Activated T-cell treated with anti-CD3 and anti-CD28 coated beads, Interleukin-2, amount 50 U/mL, for 1 hour (primary cell): ENCODE results near the gene CCDC13.

Experiments
- DNase-seq: peaks from one replicate; pipeline ENCODE4 v3.0.0-alpha.2; 2020

Gene CCDC13

DNA sequence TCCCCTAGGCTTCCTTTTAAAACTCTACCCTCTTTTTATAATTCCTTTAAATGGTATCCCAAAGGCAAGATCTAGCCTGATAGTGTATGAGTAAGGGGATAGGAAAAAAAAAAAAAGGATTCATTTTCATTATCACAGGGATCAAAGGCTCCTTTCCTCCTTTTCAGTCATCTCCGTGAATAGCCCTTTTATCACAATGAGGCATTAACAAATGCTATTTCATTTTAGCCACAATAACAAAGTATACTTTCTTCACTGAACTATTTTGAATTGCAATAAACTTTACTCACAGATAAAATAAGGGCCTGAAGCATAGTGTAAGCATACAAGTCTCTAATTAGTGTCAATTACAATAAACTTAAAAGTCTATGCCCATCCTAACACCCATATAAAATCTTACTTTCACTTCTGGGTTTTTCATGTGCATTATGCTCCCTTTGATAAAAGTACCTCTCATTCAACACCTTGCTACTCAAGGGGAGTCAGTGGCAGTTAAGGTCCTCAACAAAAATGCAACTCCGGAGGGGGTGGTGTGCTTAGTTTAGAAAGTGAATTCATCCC, 22.6 kb upstream of the CCDC13 start:
- no peak for DNase-seq

DNA sequence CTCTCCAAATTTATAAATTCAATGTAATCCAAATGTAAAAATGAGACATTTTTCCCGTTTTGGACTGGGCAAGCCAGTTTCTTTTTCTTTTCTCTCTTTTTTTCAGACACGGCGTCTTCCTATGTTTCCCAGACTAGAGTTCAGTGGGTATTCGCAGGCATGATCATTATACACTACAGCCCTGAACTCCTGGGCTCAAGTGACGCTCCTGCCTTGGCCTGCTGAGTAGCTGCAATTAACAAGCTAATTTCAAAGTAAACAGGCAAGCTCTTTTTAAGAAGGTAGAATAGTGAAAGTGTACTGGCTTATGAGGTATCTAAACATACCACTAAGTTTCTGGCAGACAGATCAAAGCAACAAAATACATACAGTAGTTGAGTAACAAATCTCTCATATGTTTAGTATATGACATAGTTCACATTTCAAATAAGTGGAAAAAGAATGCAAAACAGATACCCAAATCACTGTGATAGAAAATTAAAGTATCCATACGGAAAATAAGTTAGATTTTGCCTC, 17.7 kb upstream of the CCDC13 start:
- no peak for DNase-seq

DNA sequence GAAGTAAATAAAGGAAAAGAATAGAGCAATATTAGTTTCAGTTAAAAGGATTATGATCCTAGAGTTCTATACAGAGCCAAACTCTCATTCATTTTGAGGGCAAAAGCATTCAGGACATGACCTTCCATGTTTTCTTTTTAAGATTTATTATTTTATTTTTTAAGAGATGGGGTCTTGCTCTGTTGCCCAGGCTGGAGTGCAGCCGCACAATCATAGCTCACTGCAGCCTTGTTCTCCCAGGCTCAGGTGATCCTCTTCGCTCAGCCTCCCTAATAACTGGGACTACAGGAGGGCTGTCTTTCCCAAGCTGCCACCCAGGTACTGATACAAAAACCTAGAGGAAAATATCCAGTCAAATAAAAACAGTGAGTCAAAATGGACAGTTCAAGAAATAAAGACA, 13.6 kb upstream of the CCDC13 start:
- no peak for DNase-seq

DNA sequence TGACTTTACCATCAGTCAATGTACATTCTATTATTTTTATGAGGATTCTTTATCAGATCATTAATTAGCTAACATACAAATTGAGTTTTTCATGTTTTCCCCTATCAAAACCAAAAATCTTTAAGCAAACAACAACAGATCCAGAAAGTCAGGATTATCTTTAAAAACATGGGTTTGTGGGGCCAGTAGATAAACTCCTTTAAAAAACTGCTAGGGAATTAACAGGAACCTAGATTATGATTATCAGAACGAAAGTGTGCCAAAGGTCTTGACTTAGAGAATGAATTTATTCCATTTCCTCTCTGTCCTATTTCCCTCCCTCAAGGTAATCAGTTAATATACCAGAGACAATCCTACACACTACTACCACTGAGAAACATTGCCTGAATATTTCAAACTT, 13.2 kb upstream of the CCDC13 start:
- DNase-seq, result no peak

DNA sequence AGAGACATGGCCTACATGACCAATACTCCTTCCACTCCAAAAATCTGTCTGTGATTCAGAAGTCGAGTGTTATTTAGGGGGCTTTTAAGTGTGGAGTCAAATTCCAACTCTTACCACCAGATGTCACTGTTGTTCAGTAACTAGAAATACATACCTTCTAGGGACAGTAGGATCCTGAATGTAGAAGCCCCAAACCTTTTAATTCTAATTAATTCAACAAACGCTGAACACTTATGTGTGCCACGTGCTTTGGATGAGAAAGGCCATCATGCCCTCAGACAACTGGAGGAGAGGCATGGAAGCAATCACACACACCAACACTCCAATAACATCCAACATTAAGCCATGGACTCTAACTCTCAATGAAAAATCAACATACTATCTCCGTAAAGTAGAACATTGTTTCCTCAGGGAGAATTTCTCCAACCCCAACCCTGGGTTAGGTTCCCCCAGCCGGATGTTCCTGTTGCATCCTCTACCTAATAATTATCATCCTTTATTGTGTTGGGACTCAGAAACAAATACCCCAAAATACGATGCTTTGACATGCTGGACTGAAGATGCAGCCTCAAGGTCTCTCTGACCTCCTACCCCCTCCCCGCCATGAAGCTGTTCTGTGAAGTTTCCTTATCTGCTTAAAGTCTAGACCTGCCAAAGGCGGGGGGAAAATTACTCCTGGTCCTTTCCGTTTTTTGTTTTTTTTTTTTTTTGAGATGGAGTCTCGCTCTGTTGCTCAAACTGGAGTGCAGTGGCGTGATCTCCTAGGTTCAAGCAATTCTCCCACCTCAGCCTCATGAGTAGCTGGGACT, 8.0 kb upstream of the CCDC13 start:
- DNase-seq, result no peak

DNA sequence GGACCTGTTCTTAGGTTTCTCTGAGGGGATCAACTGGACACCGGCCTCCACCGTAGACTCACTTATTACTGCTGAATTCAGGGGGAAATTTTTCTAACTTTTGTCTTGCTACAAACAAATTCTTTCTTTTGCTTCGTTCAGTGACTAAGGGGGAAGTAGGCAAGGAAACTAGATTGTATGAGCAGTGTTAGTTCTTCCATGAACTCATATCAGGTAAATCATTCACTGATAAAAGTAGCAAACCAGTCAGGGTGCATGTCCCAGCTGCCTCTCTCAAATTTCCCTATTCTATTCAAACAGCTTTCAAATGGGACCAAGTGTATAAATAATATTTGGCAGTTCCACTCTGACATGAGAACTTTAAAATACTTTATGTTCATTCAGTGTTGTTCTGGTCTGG, 7.3 kb upstream of the CCDC13 start:
- DNase-seq, result no peak

DNA sequence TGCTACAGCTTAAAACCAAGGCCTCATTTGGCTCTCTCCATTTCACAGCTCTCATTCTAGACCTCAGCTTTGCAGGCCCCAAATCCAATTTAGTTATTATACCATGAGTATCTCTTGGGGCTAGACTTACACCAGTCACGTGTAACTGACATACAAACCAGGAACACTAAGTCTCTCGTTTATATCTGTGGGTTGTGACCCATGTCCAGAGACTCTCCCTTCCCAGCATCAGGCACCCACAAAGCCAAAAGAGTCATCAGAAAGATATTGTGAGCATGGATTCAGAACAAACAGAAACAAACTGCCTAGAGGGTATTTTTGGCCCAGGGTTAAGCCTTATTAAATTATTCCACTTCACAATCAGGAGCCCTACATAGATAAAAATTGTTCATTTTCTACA, 5.6 kb upstream of the CCDC13 start:
- DNase-seq, result no peak

DNA sequence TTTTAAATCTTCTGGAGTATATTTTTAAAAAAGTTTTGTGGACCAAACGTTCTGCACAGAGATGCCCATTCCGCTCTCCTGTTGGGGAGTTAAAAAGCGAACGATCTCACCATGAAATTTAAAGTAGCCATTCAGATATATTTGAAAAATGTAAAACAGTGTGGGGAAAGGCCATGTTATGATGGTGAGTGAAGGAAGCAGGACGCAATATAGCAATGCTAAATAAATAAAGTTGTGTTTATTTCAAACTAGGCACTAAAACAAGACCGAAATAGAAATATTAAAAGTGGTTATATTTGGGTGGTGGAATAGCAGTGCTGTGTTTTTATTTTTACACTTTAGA, 327 bp upstream of the CCDC13 start:
- DNase-seq, result no peak

DNA sequence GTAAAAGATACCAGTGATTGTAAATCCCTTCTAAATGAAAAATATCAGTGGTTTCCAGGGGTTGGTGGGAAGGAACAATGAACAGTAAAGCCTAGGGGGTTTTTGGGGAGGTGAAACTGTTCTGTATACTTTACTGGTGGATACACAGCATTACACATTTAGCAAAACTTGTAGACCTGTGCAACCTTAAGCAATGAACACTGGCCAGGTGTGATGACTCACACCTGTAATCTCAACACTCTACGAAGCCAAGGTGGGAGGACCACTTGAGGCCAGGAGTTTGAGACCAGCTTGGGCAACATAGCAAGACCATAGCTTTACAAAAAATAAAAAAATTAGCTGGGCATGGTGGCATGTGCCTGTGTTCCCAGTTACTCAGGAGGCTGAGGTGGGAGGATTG, 1.8 kb downstream of the CCDC13 start:
- no peak for DNase-seq

DNA sequence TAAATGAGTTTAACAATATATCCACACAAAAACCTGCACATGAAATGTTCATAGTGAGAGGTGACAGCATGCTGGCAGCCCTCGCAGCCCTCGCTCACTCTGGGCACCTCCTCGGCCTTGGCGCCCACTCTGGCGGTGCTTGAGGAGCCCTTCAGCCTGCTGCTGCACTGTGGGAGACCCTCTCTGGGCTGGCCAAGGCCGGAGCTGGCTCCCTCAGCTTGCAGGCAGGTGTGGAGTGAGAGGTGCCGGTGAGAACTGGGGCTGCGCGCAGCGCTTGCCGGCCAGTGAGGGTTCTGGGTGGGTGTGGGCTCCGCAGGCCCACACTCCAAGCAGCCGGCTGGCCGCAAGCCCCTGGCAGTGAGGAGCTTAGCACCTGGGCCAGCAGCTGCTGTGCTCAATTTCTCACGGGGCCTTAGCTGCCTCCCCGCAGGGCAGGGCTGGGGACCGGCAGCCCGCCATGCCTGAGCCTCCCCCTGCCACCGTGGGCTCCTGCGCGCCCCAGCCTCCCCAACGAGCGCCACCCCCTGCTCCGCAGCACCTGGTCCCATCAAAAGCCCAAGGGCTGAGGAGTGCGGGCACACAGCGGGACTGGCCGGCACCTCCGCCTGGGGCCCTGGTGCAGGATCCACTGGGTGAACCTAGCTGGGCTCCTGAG, 3.4 kb downstream of the CCDC13 start:
- DNase-seq, result no peak

DNA sequence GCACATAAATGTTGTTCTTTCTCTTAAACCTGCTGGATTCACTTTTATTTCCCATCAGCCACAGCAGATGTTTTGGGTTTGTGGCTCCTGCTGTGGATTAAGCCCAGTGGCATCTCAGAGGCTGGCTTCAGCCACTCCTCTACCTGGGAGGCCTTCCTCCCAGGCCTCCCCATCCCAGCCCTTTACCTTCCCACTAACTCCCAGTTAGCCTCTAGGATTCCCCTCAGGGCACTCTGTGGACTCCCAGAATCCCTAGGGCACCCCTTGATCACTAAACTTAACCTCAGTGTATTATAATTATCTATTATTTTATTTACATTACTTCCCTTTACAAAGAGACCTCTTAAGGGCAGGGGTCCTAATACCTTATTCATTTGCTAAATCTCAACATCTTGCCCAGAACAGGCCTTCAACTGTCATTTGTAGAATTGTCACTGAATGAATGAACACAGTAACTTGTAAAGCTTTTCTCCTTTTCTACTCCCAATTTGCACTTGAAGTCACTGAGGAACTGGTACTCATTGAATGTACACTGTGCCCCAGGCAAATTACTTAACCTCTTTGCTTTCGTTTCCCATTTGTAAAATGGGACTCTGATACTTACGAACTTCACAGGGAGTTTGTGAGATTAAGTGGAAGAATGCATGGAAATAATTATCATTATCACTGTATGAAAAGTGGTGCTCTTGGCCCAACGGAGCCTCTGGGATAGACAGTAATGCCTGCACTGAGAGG, 8.3 kb downstream of the CCDC13 start:
- no peak for DNase-seq

DNA sequence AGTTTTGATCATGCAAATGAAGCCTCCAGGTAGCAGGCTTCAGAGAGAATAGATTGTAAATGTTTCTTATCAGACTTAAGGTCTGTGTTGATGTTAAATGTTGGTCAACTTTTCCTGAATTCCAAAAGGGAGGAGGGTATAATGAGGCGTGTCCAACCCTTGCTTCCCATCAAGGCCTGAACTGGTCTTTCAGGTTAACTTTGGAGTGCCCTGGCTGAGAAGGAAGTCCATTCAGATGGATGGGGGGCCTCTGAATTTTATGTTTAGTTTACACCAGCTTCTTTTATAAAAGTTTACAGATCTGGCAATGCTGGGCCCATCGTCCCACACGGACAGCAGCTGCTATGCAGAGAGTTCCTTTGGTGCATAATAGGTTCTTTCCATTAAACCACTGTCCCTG, 8.9 kb downstream of the CCDC13 start:
- no peak for DNase-seq

DNA sequence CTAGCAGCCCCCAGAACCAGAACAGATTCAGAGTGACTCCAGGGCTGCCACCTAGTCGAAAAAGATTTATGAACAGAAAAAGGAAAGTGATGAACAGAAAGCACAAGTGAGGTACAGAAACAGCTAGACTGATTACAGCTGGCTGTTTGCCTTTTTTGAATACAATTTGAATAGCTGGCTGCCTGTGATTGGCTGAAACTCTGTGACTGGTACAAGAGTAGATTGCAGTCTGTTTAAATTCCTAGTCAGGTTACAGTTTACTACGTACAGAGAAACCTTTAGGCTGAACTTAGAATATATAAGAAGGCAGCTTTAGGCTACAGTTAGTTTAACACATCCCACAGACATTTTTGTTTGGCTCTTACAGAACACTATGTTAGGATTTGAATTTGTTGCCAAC, 10.0 kb downstream of the CCDC13 start:
- DNase-seq, result no peak

DNA sequence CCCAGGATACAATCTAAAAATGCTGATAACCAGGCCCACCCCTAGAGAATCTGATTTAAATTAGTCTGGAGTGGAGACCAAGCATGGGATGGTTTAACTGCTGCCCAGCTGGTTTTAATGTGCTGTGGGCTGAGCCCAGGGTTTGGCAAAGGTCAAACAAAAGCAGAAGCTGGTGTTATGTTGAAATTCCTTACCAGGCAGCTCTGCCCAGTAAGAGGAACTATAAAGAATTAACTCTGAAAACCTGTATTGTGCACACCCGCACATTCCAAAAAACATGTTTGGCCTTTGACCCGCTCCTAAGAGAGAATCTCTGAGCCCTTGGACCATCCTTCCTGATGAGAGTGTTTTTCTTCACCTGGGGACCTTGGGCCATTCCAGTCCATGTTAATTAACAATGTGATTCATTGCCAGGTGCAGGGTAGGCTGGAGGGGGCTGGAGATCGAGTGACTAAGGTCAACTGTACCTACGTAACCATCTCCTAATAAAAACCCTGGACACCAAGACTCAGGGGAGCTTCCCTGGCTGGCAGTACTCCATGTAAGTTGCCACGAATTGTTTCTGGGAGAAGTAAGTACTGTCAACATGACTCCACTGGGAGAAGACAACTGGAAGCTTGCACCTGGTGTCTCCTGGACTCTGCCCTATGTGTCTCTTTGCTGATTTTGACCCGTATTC, 10.9 kb downstream of the CCDC13 start:
- no peak for DNase-seq

DNA sequence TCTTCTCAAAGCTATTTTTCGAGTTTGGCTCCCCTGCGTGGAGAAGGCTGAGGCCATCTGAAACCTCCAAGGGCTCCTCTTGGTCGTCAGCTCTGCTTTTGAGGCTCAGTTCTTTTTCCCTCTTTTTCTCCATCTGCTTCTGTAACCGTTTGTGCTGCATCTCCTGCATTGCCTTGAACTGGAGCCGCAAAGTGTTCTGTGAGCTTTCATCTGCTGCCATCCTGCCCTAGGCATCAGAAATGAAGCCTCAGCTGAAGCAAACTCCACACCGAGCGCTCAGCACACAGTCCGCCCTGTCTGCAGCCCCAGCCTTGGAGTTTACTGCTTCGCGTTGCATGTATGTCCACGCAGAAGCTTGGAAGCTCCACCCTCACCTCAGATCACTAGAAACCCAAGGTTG, 14.9 kb downstream of the CCDC13 start:
- DNase-seq, result no peak

DNA sequence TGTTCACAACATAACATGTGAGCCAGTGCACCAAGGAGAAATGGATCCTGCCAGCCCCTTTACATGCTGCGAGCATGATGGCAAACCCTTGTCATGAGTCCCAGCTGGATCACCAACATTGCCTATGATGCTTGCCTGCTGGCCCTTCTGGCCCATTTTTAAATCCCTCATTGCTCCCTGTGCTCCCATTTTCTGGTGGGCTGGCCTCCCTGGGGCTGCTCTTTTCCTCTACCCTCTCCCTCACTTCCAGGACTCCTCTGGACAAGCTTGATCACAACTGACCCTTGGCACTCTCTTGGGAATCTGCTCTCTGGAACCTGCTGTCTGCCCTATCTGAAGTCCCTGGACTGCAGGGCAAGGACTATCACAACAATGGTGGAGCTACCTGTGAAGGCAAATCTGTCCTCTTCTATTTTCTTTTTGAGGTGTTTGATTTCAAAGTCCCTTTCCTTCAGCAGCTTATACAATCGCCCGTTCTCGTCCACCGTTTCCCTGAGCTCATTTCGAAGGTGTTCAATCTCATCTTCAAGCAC, 16.3 kb downstream of the CCDC13 start:
- DNase-seq, result no peak

DNA sequence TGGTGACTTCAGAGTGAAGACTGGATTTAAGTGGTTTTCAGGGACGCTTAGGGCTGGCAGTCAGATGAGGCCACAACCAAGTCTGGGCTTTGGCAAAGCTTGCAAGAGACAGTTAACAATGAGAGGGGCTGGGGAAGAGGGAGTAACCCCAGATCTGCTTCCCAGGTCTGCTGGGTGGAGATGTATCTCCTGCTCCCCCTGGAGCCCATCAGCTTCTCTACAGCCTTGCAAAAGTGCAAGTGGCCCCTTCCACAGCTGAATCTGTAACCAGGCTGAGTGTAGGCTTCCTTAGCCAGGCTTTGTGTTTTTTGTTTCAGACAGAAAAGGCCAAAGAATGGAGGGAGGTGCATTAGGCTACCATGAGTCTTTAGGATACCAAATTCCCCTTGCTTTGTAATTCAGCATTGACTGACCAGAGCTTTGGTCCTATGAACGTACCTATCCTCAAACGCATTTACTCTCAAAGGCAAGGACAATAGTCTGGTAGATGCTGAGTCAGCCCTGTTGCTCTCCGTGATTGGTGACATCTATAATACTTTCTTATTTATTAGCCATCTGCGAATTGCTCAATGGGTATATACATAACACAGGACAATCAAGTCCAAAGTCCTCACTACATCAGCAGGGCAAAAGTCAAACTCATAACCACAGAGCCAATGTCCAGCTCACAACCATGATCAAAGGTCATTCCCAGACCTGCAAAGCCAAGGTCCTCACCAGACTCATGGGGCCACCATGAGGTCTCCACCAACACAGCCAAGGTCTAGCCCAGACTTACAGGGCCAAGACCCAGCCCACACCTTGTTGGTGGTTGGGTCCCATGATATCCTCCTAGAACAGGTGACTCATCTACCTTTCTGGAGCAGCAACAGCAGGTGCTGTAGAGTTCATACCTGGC, 17.1 kb downstream of the CCDC13 start:
- DNase-seq, result no peak

DNA sequence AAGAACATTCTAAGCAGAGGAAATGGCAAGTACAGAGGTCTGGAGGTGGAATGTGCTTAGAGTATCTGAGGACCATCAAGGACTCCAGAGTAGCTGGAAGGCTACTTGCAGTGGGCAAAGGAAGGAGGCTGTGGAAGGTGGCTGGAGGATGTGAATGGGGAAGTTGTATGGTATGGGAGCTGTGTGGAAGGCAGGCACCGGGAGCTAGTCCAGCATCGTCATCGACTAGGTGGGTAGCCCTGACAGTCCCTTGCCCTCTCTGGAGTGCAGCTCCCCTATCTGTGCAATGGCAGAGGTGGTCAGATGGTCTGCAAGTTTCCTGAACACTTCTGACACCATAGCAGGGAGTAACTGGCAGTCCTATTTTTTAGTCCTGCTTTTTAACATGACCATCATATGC, 19.3 kb downstream of the CCDC13 start:
- no peak for DNase-seq

DNA sequence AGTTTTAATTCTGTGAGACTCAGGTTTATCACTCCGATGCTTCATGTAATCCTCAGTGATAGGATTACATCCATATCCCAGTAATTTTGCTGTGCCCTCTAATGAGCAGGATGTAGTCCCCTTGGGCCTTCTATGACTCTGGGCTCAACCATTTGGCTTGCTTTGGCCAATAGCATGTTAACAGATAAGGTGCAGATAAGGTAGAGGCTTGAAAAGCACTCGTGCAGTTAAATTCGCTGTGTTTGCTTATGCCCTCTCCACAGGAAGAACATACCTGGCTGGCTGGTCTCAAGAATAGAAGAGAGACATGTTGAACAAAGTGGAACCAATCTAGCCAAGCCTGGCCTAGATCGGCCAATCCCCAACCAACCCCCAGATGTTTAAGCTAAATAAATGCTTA, 20.1 kb downstream of the CCDC13 start:
- DNase-seq, result no peak

DNA sequence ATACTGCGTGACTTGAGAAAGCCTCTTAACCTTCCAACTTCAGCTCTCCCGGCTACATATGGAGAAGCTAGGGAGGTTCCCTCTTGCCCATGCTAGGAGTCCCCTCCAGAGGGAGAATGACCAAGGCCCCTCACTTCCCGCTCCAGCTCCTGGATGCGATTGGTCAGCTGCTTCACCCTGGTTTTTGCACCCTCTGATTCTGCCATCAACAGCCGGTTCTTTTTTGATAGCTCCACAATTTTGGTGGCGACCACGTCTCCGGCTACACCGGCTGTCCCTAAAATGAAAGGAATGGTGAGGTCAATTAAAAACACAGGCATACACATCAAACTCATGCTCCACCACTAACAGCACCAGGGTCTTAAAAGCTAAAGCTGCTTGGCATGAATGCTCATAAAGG, 20.6 kb downstream of the CCDC13 start:
- DNase-seq, result no peak

DNA sequence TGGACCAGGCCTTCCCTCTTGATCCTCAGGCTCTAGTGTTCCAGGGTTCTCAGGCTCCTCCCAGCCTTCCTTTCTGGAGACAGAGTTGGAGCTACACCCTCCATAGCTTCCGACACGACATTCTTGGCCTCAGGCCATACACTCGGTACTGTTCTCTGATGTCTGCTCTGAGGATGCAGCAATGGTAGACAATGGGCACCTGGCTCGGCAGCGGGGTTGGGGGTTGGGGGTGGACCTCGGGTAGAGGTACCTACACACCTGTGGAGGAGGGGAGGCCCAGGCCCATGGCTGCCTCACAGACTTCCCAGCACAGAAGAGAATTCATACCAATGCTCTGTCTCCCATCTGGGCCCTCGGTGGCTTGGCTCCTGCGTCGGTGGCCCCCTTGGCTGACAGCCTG, 21.4 kb downstream of the CCDC13 start:
- DNase-seq, result no peak

DNA sequence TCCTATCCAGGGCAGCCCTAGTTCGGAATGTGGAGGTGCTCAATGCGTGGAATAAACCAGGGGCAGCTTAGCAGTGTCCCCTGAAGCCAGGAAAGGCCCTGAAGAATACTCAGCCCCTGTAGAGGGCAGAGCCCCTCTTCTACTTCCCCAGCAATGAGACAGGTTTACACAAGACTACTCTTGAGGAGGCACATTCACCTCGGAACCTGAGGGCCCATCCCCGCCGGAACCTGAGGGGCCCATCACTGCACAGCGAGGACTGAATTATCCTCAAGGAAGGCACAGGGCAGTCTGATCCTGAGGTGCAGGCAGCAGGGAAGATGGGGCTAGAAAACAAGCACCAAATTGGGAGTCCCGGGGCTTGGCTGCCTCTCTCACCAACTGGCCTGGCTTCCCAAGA, 22.2 kb downstream of the CCDC13 start:
- DNase-seq, result no peak
